GM19193 (cell line): ENCODE measurements around the gene TOX3.

Experiments used
- POLR2A ChIP-seq: IDR thresholded peaks from 4 replicates; pipeline ENCODE4 v1.6.1; 2011; ENCODE audit not compliant: insufficient read depth, insufficient read length; ENCODE audit errors: extremely low read depth

Gene TOX3

DNA sequence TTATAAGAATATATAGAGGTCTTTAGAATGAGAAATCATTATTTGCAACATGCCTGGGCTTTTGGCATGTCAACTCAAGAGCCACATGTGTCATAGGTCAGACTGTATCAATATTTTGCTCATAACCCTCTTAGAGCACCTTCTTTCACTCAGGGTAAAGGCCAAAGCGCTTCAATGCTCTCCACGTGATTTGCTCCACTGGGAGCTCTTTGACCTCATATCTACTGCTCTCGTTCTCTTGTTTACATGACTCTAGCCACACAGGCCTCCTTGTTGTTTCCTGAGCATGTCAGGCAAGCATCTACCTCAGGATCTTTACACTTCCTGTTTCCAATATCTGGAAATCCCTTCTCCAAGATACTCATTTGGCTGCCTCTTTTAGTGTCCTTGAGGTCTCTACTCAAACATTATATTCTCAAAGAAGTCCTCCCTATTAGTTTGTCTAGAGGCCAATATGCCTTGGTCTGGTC is 148.4 kb downstream of the TOX3 start:
- no peak for TF ChIP-seq POLR2A

GRCh38 chr16:52398021-52398420 is 148.9 kb downstream of the TOX3 start:
- no peak for TF ChIP-seq POLR2A

DNA sequence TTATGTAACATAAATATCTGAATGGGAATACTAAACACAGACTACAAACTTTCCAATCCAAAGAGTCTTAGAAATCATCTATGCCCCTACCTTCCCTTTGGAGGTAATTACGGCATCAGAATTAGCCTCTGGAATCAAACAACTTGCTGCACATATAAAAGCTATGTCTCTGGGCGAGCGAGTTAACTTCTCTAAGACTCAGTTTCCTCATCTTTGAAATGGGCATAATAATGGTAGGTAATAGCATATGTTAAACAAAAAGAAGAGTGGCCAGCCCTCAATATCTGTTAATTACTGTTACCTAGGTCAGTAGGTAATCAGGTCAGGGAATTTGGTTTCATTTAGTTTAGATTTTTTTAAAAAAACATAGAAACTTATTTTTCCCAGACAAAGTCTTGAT is 153.5 kb downstream of the TOX3 start:
- TF ChIP-seq POLR2A = no peak

DNA sequence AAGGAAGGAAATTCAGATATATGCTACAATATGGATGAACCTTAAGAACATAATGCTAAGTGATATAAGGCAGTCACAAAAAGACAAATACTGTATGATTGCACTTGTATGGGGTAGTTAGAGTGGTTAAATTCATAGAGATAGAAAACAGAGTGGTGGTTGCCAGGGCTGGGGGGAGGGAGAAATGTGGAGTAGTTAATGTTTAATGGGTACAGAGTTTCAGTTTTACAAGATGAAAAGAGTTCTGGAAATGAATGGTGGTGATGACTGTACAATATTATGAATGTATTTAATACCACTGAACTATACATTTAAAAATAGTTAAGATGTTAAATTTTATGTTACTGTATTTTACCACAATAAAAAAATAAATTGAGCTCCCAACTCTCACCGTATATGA is 157.9 kb downstream of the TOX3 start:
- TF ChIP-seq POLR2A = no peak
